Mesendoderm (in vitro differentiated cells): ENCODE results near the gene ARHGEF10L.

Experiments used
- DNase-seq: peaks from one replicate; pipeline ENCODE4 v3.0.0; 2013
- H2AK5ac ChIP-seq: 2 replicates; pipeline ENCODE4 v1.6.1; 2013; ENCODE audit warnings: low read length, inconsistent platforms
- H2BK120ac ChIP-seq: 2 replicates; pipeline ENCODE4 v1.6.1; 2013; ENCODE audit warnings: low read depth, mild to moderate bottlenecking, low read length, moderate library complexity, mixed read lengths
- H2BK15ac ChIP-seq: replicated peaks from 2 replicates; pipeline ENCODE4 v1.6.1; 2013; ENCODE audit warnings: low read depth, mild to moderate bottlenecking, moderate library complexity
- H2BK5ac ChIP-seq: 2 replicates; pipeline ENCODE4 v1.6.1; 2013; ENCODE audit warnings: low read length, inconsistent platforms
- H3K18ac ChIP-seq: 2 replicates; pipeline ENCODE4 v1.6.1; 2013; ENCODE audit warnings: mild to moderate bottlenecking, low read length, mixed read lengths
- H3K23ac ChIP-seq: one replicate; pipeline ENCODE4 v1.6.1; 2013; ENCODE audit warnings: low read length
- H3K27ac ChIP-seq: 2 replicates; pipeline ENCODE4 v1.5.1; 2013; ENCODE audit warnings: low read depth, mild to moderate bottlenecking, inconsistent platforms, low read length, moderate library complexity
- H3K27me3 ChIP-seq: 2 replicates; pipeline ENCODE4 v1.6.1; 2013; ENCODE audit warnings: low read length, control low read depth, mild to moderate bottlenecking, inconsistent platforms; ENCODE audit not compliant: insufficient read depth, poor library complexity
- H3K36me3 ChIP-seq: 2 replicates; pipeline ENCODE4 v1.6.1; 2013; ENCODE audit warnings: low read length, inconsistent platforms; ENCODE audit not compliant: control insufficient read depth, insufficient read depth
- H3K4ac ChIP-seq: one replicate; pipeline ENCODE4 v1.6.1; 2013; ENCODE audit warnings: low read depth, mild to moderate bottlenecking, low read length, moderate library complexity
- H3K4me1 ChIP-seq: 2 replicates; pipeline ENCODE4 v1.6.1; 2013; ENCODE audit warnings: low read depth, low read length, inconsistent platforms; ENCODE audit not compliant: control insufficient read depth
- H3K4me2 ChIP-seq: 2 replicates; pipeline ENCODE4 v1.6.1; 2013; ENCODE audit warnings: low read length
- H3K4me3 ChIP-seq: 2 replicates; pipeline ENCODE4 v1.5.1; 2013; ENCODE audit warnings: mild to moderate bottlenecking, low read length
- H3K56ac ChIP-seq: one replicate; pipeline ENCODE4 v1.6.1; 2013; ENCODE audit warnings: low read length
- H3K79me1 ChIP-seq: 2 replicates; pipeline ENCODE4 v1.6.1; 2013; ENCODE audit warnings: low read length, inconsistent platforms
- H3K79me2 ChIP-seq: 2 replicates; pipeline ENCODE4 v1.6.1; 2013; ENCODE audit warnings: mild to moderate bottlenecking, low read length; ENCODE audit not compliant: control insufficient read depth, insufficient read depth
- H3K9ac ChIP-seq: 2 replicates; pipeline ENCODE4 v1.6.1; 2013; ENCODE audit warnings: low read length, inconsistent platforms
- H4K5ac ChIP-seq: one replicate; pipeline ENCODE4 v1.6.1; 2013; ENCODE audit warnings: low read length
- H4K8ac ChIP-seq: one replicate; pipeline ENCODE4 v1.6.1; 2013; ENCODE audit warnings: low read depth, mild to moderate bottlenecking, control low read depth, low read length, moderate library complexity
- WGBS: extraction: QIAGEN DNeasy Blood & Tissue Kit; methylation state at CpG from one replicate; pipeline ENCODE4 v1.1.7; 2013; ENCODE audit warnings: low lambda C conversion rate, missing lambda C conversion rate; ENCODE audit not compliant: insufficient coverage; ENCODE audit errors: extremely low coverage; 5-methylcytosine and 5-hydroxymethylcytosine counted together

The ARHGEF10L gene

GRCh38 chr1:17546946-17547670 lies 7.6 kb downstream of the ARHGEF10L start:
- Histone ChIP-seq H3K56ac (peak overlapping the region; percentile 65), H2AK5ac (peak overlapping the region; percentile 66), H3K79me2 (peaks cover 26% of the 10 kb centered on the region), H2BK5ac (peak overlapping the region; percentile 48), H2BK120ac (no peak overlapping the region), H3K23ac (no peak overlapping the region), H4K8ac (no peak overlapping the region), H3K18ac (no peak overlapping the region), H3K4me3 (no peak overlapping the region), H3K9ac (peak overlapping the region; percentile 25), H4K5ac (no peak overlapping the region), H3K4ac (no peak overlapping the region), H3K4me2 (no peak overlapping the region), H3K27ac (no peak overlapping the region), H3K79me1 (peaks cover 12% of the 10 kb centered on the region), H2BK15ac (no peak overlapping the region), H3K4me1 (peaks cover 7% of the 10 kb centered on the region), H3K36me3 (no peaks in the 10 kb centered on the region), H3K27me3 (no peaks in the 10 kb centered on the region)
- peak; percentile 73 for DNase-seq
- WGBS: no CpG with 5 or more reads among the region's 8 CpGs

- no peak overlapping the region for H4K5ac ChIP-seq
- peaks cover 25% of the 10 kb centered on the region for H3K79me2 ChIP-seq
- no peaks in the 10 kb centered on the region for H3K27me3 ChIP-seq
- H2BK15ac ChIP-seq: no peak overlapping the region
- H3K36me3 ChIP-seq: no peaks in the 10 kb centered on the region
- H3K4me1 ChIP-seq: peaks cover 7% of the 10 kb centered on the region
- no peak overlapping the region for H4K8ac ChIP-seq
- H3K9ac ChIP-seq: no peak overlapping the region
- H3K4ac ChIP-seq: no peak overlapping the region
- no peak overlapping the region for H2AK5ac ChIP-seq
- no CpG with 5 or more reads among the region's 3 CpGs for WGBS
- H3K56ac ChIP-seq: no peak overlapping the region
- H3K18ac ChIP-seq: no peak overlapping the region
- no peak overlapping the region for H3K4me2 ChIP-seq
- no peak overlapping the region for H3K4me3 ChIP-seq
- H3K79me1 ChIP-seq: peaks cover 12% of the 10 kb centered on the region
- DNase-seq: peak; percentile 62
- no peak overlapping the region for H2BK120ac ChIP-seq
- H3K27ac ChIP-seq: no peak overlapping the region
- H3K23ac ChIP-seq: no peak overlapping the region
- H2BK5ac ChIP-seq: no peak overlapping the region
Measured at GRCh38 chr1:17549384-17549783, 9.9 kb downstream of the ARHGEF10L start.

GRCh38 chr1:17550729-17551584 lies 11.5 kb downstream of the ARHGEF10L start:
- no peak overlapping the region for H3K9ac ChIP-seq
- no CpG with 5 or more reads among the region's 15 CpGs for WGBS
- no peak for DNase-seq
- H3K4me1 ChIP-seq: peaks cover 5% of the 10 kb centered on the region
- H2AK5ac ChIP-seq: no peak overlapping the region
- no peak overlapping the region for H2BK15ac ChIP-seq
- H3K56ac ChIP-seq: no peak overlapping the region
- no peak overlapping the region for H2BK5ac ChIP-seq
- peaks cover 9% of the 10 kb centered on the region for H3K79me1 ChIP-seq
- no peak overlapping the region for H4K8ac ChIP-seq
- no peak overlapping the region for H3K4ac ChIP-seq
- H3K36me3 ChIP-seq: no peaks in the 10 kb centered on the region
- H3K27me3 ChIP-seq: no peaks in the 10 kb centered on the region
- H3K27ac ChIP-seq: no peak overlapping the region
- H3K18ac ChIP-seq: no peak overlapping the region
- H3K79me2 ChIP-seq: peaks cover 17% of the 10 kb centered on the region
- no peak overlapping the region for H3K4me3 ChIP-seq
- no peak overlapping the region for H2BK120ac ChIP-seq
- no peak overlapping the region for H3K23ac ChIP-seq
- H4K5ac ChIP-seq: no peak overlapping the region
- H3K4me2 ChIP-seq: no peak overlapping the region

- H3K27me3 ChIP-seq: no peaks in the 10 kb centered on the region
- no peak overlapping the region for H2BK120ac ChIP-seq
- H4K8ac ChIP-seq: no peak overlapping the region
- no peak overlapping the region for H3K4me2 ChIP-seq
- no peak overlapping the region for H3K4me3 ChIP-seq
- no peak overlapping the region for H3K56ac ChIP-seq
- no peak overlapping the region for H3K27ac ChIP-seq
- H3K79me2 ChIP-seq: peaks cover 16% of the 10 kb centered on the region
- peaks cover 5% of the 10 kb centered on the region for H3K4me1 ChIP-seq
- H3K23ac ChIP-seq: no peak overlapping the region
- WGBS: no CpG with 5 or more reads among the region's 8 CpGs
- no peak overlapping the region for H3K9ac ChIP-seq
- no peak overlapping the region for H4K5ac ChIP-seq
- H2BK5ac ChIP-seq: no peak overlapping the region
- H3K18ac ChIP-seq: no peak overlapping the region
- no peaks in the 10 kb centered on the region for H3K36me3 ChIP-seq
- no peak overlapping the region for H2BK15ac ChIP-seq
- no peak for DNase-seq
- no peak overlapping the region for H2AK5ac ChIP-seq
- peaks cover 11% of the 10 kb centered on the region for H3K79me1 ChIP-seq
- no peak overlapping the region for H3K4ac ChIP-seq
Measured at GRCh38 chr1:17551755-17552234, 12.3 kb downstream of the ARHGEF10L start.

GRCh38 chr1:17553975-17554700 lies 14.6 kb downstream of the ARHGEF10L start:
- peaks cover 19% of the 10 kb centered on the region for H3K79me2 ChIP-seq
- H3K4me2 ChIP-seq: no peak overlapping the region
- H4K5ac ChIP-seq: no peak overlapping the region
- no peak overlapping the region for H3K4ac ChIP-seq
- peaks cover 9% of the 10 kb centered on the region for H3K79me1 ChIP-seq
- H2AK5ac ChIP-seq: no peak overlapping the region
- H3K36me3 ChIP-seq: no peaks in the 10 kb centered on the region
- no peak overlapping the region for H2BK120ac ChIP-seq
- no peak overlapping the region for H3K27ac ChIP-seq
- H2BK15ac ChIP-seq: no peak overlapping the region
- no peaks in the 10 kb centered on the region for H3K27me3 ChIP-seq
- peak; percentile 80 for DNase-seq
- no peak overlapping the region for H3K4me3 ChIP-seq
- H3K56ac ChIP-seq: no peak overlapping the region
- WGBS: no CpG with 5 or more reads among the region's 8 CpGs
- no peak overlapping the region for H3K9ac ChIP-seq
- no peak overlapping the region for H3K18ac ChIP-seq
- H3K23ac ChIP-seq: no peak overlapping the region
- H2BK5ac ChIP-seq: no peak overlapping the region
- no peak overlapping the region for H4K8ac ChIP-seq
- H3K4me1 ChIP-seq: no peaks in the 10 kb centered on the region
